Esophagus muscularis mucosa (tissue), 4 donors: ENCODE results near the gene ELAPOR1. TPM values are rescaled to one million over a fixed set of nuclear protein-coding genes. Genes with fewer than 3 reads are reported as not detected.

Experiments used
- DNase-seq: peaks from one replicate; pipeline ENCODE4 v3.0.0-alpha.2; 2017; ENCODE audit errors: extremely low spot score
- H3K27ac ChIP-seq, 4 donors: fragments of 200-600 bp; sonication (generic); replicated peaks in 1 of 4; 1 replicate in 3 of 4; 2 replicates in 1 of 4; pipeline ENCODE4 v1.5.1; 2016 to 2019; ENCODE audit warnings: mild to moderate bottlenecking in 1 of 4
- H3K27me3 ChIP-seq, 4 donors: fragments of 200-600 bp; sonication (generic); one replicate each; pipeline versions ENCODE4 v1.5.1 to v1.6.0; 2016 to 2019
- H3K36me3 ChIP-seq, 4 donors: fragments of 200-600 bp; sonication (generic); one replicate each; pipeline ENCODE4 v1.5.1; 2016 to 2019
- H3K4me1 ChIP-seq, 4 donors: fragments of 200-600 bp; sonication (generic); one replicate each; pipeline ENCODE4 v1.5.1; 2016 to 2019
- H3K4me3 ChIP-seq, 4 donors: fragments of 200-600 bp; sonication (generic); 1 replicate in 2 of 4; 2 replicates in 2 of 4; pipeline ENCODE4 v1.5.1; 2016 to 2019; ENCODE audit warnings: mild to moderate bottlenecking in 4 of 4, moderate library complexity in 1 of 4
- H3K9me3 ChIP-seq, 4 donors: fragments of 200-600 bp; sonication (generic); 1 replicate in 3 of 4; 2 replicates in 1 of 4; pipeline ENCODE4 v1.5.1; 2016 to 2019
- EP300 ChIP-seq: sonication (generic); formaldehyde crosslinking; IDR thresholded peaks from one replicate; pipeline ENCODE4 v1.6.1; 2017; ENCODE audit warnings: antibody characterized with exemption
- POLR2A ChIP-seq: fragments of 450-650 bp; IDR thresholded peaks from one replicate; pipeline ENCODE4 v1.6.1; 2017; ENCODE audit warnings: antibody characterized with exemption, moderate library complexity, mild to moderate bottlenecking, low read depth
- POLR2AphosphoS5 ChIP-seq, 2 donors: sonication (generic); formaldehyde crosslinking; IDR thresholded peaks; one replicate each; pipeline ENCODE4 v1.6.1; 2017; ENCODE audit warnings: antibody characterized with exemption in 2 of 2
- WGBS: methylation state at CpG from one replicate; pipeline ENCODE4 v1.1.5; 2018; 5-methylcytosine and 5-hydroxymethylcytosine counted together
- intact Hi-C: fragments of 100-400 bp; cut with DNase I; formaldehyde crosslinking; loops from one replicate; pipeline ENCODE4 v1.15.1; 2023
- total RNA-seq, 4 donors: library from RNA; depleted of rRNA; stranded (reverse); fragments of >200 nt; gene quantifications; one replicate each; pipeline versions ENCODE4 v1.1.0 to v1.2.1, GENCODE V29; 2016
- TF ChIP-seq, protein P1 (sequence below), 3 experiments: fragments of 200-600 bp in 2 of 3; fragments of 450-650 bp in 1 of 3; sonication (generic) in 2 of 3; IDR thresholded peaks; one replicate each; pipeline ENCODE4 v1.5.1; 2017 to 2019; ENCODE audit warnings: antibody characterized with exemption in 3 of 3, mild to moderate bottlenecking in 2 of 3, moderate library complexity in 1 of 3

The ELAPOR1 gene
- total RNA-seq, 4 donors from 2014 or later, result 0.34 to 0.83 (median 0.52) TPM; not detected in 1

DNA sequence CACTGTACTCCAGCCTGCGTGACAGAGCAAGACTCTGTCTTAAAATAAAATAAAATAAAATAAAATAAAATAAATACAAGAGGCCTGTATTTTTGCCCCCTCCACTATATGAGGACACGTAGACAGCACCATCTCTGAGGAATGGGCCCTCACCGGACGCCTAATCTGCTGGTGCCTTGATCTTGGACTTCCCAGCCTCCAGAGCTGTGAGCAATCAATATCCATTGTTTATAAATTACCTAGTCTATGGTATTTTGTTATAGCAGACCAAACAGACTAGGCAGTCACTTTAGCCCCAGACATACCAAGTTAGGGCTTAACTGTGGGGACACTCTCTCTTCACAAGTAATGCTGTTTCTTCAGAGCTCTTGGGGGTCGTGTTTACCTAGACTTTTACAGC is 6.4 kb downstream of the ELAPOR1 start:
- no peaks in the 10 kb centered on the region for H3K4me1 ChIP-seq
- no peaks in the 10 kb centered on the region for H3K36me3 ChIP-seq
- DNase-seq, result no peak
- WGBS, result 94% methylated on average over 5 of the region's 5 CpGs
- no peak overlapping the region for H3K4me3 ChIP-seq
- H3K27ac ChIP-seq, result no peak overlapping the region
- TF ChIP-seq EP300 (no peak), POLR2AphosphoS5 (IDR thresholded peaks at IDR 0.05) (no peak), POLR2A (no peak)
- TF ChIP-seq, protein P1, sequence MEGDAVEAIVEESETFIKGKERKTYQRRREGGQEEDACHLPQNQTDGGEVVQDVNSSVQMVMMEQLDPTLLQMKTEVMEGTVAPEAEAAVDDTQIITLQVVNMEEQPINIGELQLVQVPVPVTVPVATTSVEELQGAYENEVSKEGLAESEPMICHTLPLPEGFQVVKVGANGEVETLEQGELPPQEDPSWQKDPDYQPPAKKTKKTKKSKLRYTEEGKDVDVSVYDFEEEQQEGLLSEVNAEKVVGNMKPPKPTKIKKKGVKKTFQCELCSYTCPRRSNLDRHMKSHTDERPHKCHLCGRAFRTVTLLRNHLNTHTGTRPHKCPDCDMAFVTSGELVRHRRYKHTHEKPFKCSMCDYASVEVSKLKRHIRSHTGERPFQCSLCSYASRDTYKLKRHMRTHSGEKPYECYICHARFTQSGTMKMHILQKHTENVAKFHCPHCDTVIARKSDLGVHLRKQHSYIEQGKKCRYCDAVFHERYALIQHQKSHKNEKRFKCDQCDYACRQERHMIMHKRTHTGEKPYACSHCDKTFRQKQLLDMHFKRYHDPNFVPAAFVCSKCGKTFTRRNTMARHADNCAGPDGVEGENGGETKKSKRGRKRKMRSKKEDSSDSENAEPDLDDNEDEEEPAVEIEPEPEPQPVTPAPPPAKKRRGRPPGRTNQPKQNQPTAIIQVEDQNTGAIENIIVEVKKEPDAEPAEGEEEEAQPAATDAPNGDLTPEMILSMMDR (IDR thresholded peaks at IDR 0.05), result no peak
- intact Hi-C loops, result no loop called here
- H3K9me3 ChIP-seq, result no peaks in the 10 kb centered on the region
- peaks cover 0 to 24% (median 0%) of the 10 kb centered on the region in 4 donors for H3K27me3 ChIP-seq

DNA sequence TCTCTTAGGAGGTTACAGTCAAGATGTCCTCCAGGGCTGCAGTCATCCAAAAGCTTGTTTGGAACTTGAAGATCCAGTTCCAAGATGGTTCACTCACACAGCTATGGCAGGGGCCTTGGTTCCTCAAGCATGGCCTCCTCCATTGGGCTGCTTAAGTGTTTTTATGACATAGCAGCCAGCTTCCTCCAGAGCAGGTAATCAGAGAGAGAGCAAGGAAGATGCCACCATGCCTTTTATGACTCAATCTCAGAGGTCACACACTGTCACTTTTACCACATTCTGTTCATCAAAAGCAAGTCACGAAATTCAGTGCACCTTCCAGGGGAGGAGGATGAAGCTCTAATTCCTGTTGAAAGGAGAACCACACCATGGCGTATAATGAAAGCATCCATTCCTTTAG is 17.1 kb downstream of the ELAPOR1 start:
- Histone ChIP-seq H3K9me3 (no peaks in the 10 kb centered on the region), H3K27me3 (no peaks in the 10 kb centered on the region), H3K4me3 (no peak overlapping the region), H3K4me1 (peaks cover 0 to 6% (median 2%) of the 10 kb centered on the region in 4 donors), H3K27ac (no peak overlapping the region), H3K36me3 (no peaks in the 10 kb centered on the region)
- WGBS, result 93% methylated on average over 2 of the region's 2 CpGs
- intact Hi-C loops, result no loop called here
- TF ChIP-seq POLR2AphosphoS5 (IDR thresholded peaks at IDR 0.05) (no peak), EP300 (no peak), POLR2A (no peak)
- TF ChIP-seq, protein P1 (IDR thresholded peaks at IDR 0.05), result no peak
- no peak for DNase-seq

DNA sequence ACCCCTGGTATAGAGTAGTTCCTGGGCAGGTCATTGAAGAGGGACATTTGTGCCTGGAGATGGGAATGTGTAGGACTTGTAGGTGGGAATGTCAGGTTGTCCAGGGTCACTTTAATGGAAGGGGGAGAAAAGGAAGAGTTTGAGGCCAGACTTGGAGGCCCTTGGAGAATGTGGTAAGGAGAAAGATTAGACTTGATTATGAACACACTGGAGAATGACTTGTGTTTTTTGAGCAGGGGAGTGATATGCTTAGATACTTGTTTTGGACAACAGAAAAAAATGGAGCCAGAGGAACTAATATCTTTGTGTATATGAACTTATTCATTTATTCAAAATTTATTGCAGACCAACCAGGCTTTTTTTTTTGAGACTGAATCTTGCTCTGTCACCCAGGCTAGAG is 17.9 kb downstream of the ELAPOR1 start:
- peaks cover 0 to 6% (median 2%) of the 10 kb centered on the region in 4 donors for H3K4me1 ChIP-seq
- H3K27me3 ChIP-seq, result no peaks in the 10 kb centered on the region
- no peak overlapping the region for H3K27ac ChIP-seq
- TF ChIP-seq, protein P1 (IDR thresholded peaks at IDR 0.05), result no peak
- TF ChIP-seq EP300 (no peak), POLR2AphosphoS5 (IDR thresholded peaks at IDR 0.05) (no peak), POLR2A (no peak)
- H3K36me3 ChIP-seq, result no peaks in the 10 kb centered on the region
- intact Hi-C loops, result no loop called here
- no peak for DNase-seq
- no peak overlapping the region for H3K4me3 ChIP-seq
- H3K9me3 ChIP-seq, result no peaks in the 10 kb centered on the region

DNA sequence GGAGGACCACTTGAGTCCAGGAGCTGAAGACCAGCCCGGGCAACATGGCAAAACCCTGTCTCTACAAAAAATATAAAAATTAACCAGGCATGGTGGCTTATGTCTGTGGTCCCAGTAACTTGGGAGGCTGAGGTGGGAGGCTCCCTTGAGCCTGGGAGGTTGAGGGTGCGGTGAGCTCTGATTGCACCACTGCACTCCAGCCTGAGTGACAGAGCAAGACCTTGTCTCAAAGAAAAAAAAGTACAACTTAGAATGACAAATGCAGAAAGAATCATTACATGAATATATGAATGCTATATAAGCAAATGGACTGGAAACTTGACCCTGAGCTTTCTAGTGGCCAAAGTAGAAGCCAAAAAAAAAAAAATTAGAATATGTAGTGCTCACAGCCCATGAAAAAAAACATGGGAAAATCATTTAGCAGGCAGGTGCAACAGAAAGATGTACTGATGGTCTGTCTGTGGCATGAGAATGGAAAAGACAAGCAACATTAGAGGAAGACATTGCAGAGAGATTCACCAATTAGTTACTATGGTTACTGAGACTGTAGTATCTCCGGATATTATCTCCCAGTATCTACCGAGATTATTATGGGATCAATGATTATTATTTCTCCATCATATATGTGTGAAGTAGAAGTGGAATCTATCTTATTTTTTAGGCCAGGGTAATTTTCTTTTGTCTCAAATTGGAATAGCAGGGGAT is 19.2 kb downstream of the ELAPOR1 start:
- no peaks in the 10 kb centered on the region for H3K27me3 ChIP-seq
- no peak for TF ChIP-seq EP300
- TF ChIP-seq POLR2A, result no peak
- TF ChIP-seq POLR2AphosphoS5 (IDR thresholded peaks at IDR 0.05), result no peak
- TF ChIP-seq, protein P1 (IDR thresholded peaks at IDR 0.05), result no peak
- WGBS, result 81% methylated on average over 4 of the region's 4 CpGs
- H3K36me3 ChIP-seq, result no peaks in the 10 kb centered on the region
- H3K4me1 ChIP-seq, result peaks cover 0 to 6% (median 2%) of the 10 kb centered on the region in 4 donors
- H3K27ac ChIP-seq, result no peak overlapping the region
- H3K4me3 ChIP-seq, result no peak overlapping the region
- intact Hi-C loops, result no loop called here
- H3K9me3 ChIP-seq, result no peaks in the 10 kb centered on the region
- no peak for DNase-seq

DNA sequence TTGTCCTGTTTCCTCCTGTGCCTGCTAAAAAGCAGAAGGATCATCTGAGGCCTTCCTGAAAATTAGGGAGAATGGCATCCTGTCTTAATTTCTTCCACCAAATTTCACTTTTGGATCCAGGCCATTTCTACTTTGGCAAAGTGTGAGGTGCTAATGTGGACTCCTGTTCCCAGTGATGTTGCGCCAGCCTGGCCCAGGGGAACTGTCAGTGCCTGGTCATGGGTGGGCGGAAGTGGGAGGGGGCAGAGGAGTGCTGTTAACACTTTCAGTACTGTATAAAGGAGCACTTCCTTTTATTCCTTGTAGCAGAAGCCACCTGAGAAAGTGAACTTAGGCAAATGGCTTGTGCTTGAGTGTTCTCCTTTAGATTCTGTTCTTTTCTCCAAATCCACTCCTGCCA is 19.9 kb downstream of the ELAPOR1 start:
- TF ChIP-seq EP300, result no peak
- TF ChIP-seq, protein P1 (IDR thresholded peaks at IDR 0.05), result no peak
- no peak for TF ChIP-seq POLR2A
- TF ChIP-seq POLR2AphosphoS5 (IDR thresholded peaks at IDR 0.05), result no peak
- H3K4me3 ChIP-seq, result no peak overlapping the region
- no peaks in the 10 kb centered on the region for H3K36me3 ChIP-seq
- intact Hi-C loops, result no loop called here
- no peaks in the 10 kb centered on the region for H3K27me3 ChIP-seq
- no peak for DNase-seq
- peaks cover 0 to 6% (median 2%) of the 10 kb centered on the region in 4 donors for H3K4me1 ChIP-seq
- WGBS, result 60% methylated on average over 2 of the region's 2 CpGs
- no peaks in the 10 kb centered on the region for H3K9me3 ChIP-seq
- no peak overlapping the region for H3K27ac ChIP-seq
